Measurements from ENCODE around the gene CC2D2B. TPM values are rescaled to one million over a fixed set of nuclear protein-coding genes. Genes with fewer than 3 reads are reported as not detected.

The CC2D2B gene
- total and polyA plus RNA-seq, 2 of the 13 experiments (the other 11 are each of a cell fraction or from before 2014, with no cell fraction given): 0.20 TPM; not detected in 1

- TF ChIP-seq ZBTB40 (IDR thresholded peaks at IDR 0.05): no peak
- no peak for TF ChIP-seq ZBTB40 (CRISPR knock-in tag; IDR thresholded peaks at IDR 0.05)
- TF ChIP-seq GATAD2A (CRISPR knock-in tag; IDR thresholded peaks at IDR 0.05): peak; percentile 58
- no peak for TF ChIP-seq ZBTB10 (CRISPR knock-in tag; IDR thresholded peaks at IDR 0.05; ENCODE audit: borderline replicate concordance)
- no peak for TF ChIP-seq ZNF251 (CRISPR knock-in tag; IDR thresholded peaks at IDR 0.05)
- no peak for TF ChIP-seq ZNF431 (CRISPR knock-in tag; IDR thresholded peaks at IDR 0.05; ENCODE audit: borderline replicate concordance, low read depth)
- no peak for TF ChIP-seq MTERF4 (CRISPR knock-in tag; IDR thresholded peaks at IDR 0.05)
- 0 out of 2 replicates have a peak, but pooled peaks have one; percentile 15 for TF ChIP-seq SP5 (CRISPR knock-in tag; IDR thresholded peaks at IDR 0.05; ENCODE audit: borderline replicate concordance, low read depth)
- TF ChIP-seq SNAPC2 (CRISPR knock-in tag; IDR thresholded peaks at IDR 0.05): no peak
- no peak for TF ChIP-seq E2F1 (CRISPR knock-in tag; IDR thresholded peaks at IDR 0.05)
- TF ChIP-seq ZNF644 (CRISPR knock-in tag; IDR thresholded peaks at IDR 0.05; ENCODE audit: low read depth): no peak
- TF ChIP-seq MED1 (CRISPR knock-in tag; IDR thresholded peaks at IDR 0.05): no peak
- TF ChIP-seq ZNF639 (CRISPR knock-in tag; conservative IDR thresholded peaks at IDR 0.05): no peak
Observed at GRCh38 chr10:95864906-95865813, 42.6 kb upstream of the CC2D2B start (continued).
